MM.1S (cell line): Measurements from ENCODE around the gene PSEN1.

ENCODE experiments used
- CTCF ChIP-seq: fragments of 300-600 bp; sonication (generic); IDR thresholded peaks from 2 replicates; pipeline ENCODE4 v1.5.1; 2016; ENCODE audit warnings: antibody characterized with exemption, low read length, mixed read lengths
- EZH2 ChIP-seq: fragments of 300-600 bp; sonication (generic); optimal IDR thresholded peaks from 2 replicates; pipeline ENCODE3; 2017; ENCODE audit warnings: low read depth, mild to moderate bottlenecking, antibody characterized with exemption, low read length, mixed read lengths
- EZH2phosphoT487 ChIP-seq: fragments of 300-600 bp; sonication (generic); IDR thresholded peaks from 2 replicates; pipeline ENCODE4 v1.6.1; 2018; ENCODE audit warnings: antibody characterized with exemption, low read length

GRCh38 chr14:73232984-73233383 lies 96.7 kb downstream of the PSEN1 start:
- TF ChIP-seq CTCF (no peak), EZH2 (no peak), EZH2phosphoT487 (no peak)
